A673 (cell line): ENCODE measurements around the gene CPEB4.

ENCODE experiments used
- EZH2 ChIP-seq: fragments of 200-600 bp; sonication (generic); IDR thresholded peaks from 2 replicates; pipeline ENCODE4 v1.6.1; 2017; ENCODE audit warnings: borderline replicate concordance, low read depth, mild to moderate bottlenecking, mixed read lengths, antibody characterized with exemption, low read length; ENCODE audit not compliant: poor library complexity, severe bottlenecking
- TF ChIP-seq, protein P1 (sequence below): fragments of 300-800, 200-600 bp; sonication (generic); conservative IDR thresholded peaks from 2 replicates; pipeline ENCODE4 v1.5.1; 2017; ENCODE audit warnings: low read depth, mild to moderate bottlenecking, antibody characterized with exemption, low read length, moderate library complexity, mixed read lengths

DNA sequence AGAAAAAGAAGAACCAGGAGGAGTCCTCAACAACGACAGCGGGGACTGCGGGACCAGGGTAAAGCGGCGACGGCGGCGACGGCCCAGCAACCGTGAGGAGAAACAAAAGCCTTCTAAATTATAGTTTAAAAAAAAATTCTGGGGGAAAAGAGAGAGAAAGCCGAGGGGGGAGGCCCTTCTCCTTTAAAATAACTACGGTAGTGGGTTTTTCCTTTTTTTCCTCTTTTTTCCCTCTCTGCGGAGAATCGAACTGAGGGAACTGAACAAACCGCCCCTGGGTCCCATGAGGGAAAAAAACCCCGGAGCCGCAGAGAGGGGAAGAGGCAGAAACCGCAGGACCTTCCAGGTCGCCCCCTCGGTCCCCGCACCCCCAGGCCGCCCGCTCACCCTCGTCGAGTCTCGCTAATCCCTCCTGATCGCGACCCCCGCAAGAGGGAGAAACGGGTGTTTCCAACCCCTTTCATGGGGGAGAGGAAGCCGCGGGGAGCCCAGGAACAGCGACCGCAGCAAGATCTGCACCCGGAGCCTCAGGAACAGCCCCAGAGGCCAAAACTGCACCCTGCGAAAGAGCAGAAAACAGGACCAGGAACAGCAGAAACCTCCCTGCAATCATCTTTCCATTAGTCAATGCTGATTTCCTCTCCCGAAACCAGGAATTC, 453 bp downstream of the CPEB4 start:
- TF ChIP-seq, protein P1, sequence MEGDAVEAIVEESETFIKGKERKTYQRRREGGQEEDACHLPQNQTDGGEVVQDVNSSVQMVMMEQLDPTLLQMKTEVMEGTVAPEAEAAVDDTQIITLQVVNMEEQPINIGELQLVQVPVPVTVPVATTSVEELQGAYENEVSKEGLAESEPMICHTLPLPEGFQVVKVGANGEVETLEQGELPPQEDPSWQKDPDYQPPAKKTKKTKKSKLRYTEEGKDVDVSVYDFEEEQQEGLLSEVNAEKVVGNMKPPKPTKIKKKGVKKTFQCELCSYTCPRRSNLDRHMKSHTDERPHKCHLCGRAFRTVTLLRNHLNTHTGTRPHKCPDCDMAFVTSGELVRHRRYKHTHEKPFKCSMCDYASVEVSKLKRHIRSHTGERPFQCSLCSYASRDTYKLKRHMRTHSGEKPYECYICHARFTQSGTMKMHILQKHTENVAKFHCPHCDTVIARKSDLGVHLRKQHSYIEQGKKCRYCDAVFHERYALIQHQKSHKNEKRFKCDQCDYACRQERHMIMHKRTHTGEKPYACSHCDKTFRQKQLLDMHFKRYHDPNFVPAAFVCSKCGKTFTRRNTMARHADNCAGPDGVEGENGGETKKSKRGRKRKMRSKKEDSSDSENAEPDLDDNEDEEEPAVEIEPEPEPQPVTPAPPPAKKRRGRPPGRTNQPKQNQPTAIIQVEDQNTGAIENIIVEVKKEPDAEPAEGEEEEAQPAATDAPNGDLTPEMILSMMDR = no peak
- TF ChIP-seq EZH2 = no peak
